Skeletal muscle cell (primary cell): Measurements from ENCODE around the gene AARS2.
"Not testable (repeated sequence)": the region's sequence is repeated elsewhere in the genome, so short reads cannot be mapped to it uniquely, and the experiment has no call there.

Source experiments
- DNase-seq: peaks from one replicate; pipeline ENCODE4 v3.0.0-alpha.2; 2010; ENCODE audit warnings: low read depth
- H3K4me3 ChIP-seq: 2 replicates; pipeline ENCODE4 v1.5.1; 2011; ENCODE audit warnings: low read depth, mild to moderate bottlenecking, control low read depth, low read length, moderate library complexity

The AARS2 gene

DNA sequence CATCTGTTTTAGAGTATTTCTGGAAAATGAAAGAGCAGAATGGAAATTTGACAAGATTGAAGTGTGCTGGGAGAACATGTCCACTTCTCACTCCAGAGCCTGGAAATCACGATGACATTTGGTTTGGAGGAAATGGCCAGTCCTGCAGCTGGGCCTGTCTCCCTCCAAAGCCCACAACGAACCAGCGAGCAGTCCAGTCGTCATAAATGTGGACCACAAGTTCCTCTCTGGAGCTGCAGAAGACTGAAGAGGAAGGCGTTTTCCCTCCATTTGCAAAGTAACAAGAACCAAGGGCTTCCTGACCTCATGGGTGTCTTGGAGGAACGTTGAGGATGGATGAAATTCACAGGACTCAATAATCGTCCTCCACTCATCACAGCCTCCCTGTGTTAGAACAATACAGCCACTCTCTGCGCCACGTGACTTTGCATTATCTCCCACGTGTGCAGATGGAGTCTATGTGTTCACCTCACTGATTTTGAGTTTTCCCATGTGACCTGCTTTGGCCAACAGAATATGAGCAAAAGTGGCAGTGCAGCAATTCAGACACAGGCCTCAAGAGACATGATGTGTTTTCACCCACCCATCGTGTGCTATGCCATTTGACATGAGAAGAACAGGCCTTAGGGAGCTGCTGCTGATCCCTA, 20.2 kb upstream of the AARS2 start:
- DNase-seq, result no peak
- no peak overlapping the region for H3K4me3 ChIP-seq

DNA sequence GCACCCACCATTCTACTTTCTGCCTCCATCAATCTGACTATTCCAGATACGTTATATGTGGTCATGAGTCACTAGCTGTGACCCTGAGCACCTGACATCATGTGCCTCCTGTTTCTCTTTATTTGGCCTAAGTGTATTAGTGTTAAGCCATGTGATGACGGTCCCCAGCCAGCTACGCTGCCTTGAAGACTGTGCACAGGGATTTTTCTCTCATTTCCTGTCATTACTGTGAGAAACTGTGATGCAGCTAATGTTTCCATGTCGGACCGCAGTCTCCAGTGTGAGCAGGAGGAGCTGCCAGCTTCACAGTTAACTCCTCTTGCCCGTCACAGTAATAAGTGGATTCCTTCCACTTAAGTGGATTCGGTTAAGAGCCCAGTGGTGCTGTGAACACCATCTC, 19.4 kb upstream of the AARS2 start:
- H3K4me3 ChIP-seq, result no peak overlapping the region
- no peak for DNase-seq

GRCh38 chr6:44329858-44330257, 16.7 kb upstream of the AARS2 start:
- no peak overlapping the region for H3K4me3 ChIP-seq
- no peak for DNase-seq

GRCh38 chr6:44328203-44328602, 15.1 kb upstream of the AARS2 start:
- not testable (repeated sequence) for DNase-seq

DNA sequence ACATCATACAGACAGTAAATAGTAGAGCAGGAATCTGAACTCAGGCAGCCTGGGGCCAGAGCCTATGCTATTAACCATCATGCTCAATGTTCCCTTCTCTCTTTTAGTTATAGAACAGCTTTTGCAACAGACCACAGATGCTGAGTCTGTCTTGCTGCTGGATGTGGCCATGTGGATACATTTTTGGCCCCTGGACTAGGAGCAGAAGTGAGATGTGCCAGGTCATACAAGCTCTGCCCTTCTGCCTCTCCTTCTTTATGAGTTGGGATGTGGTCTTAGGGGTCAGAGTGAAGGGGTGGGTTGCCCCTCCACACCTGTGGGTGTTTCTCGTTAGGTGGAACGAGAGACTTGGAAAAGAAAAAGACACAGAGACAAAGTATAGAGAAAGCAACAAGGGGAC, 14.6 kb upstream of the AARS2 start:
- no peak overlapping the region for H3K4me3 ChIP-seq
- DNase-seq, result no peak

More at GRCh38 chr6:44328203-44328602, 15.1 kb upstream of the AARS2 start:
- H3K4me3 ChIP-seq, result not testable (repeated sequence)

GRCh38 chr6:44327096-44327495, 13.9 kb upstream of the AARS2 start:
- no peak overlapping the region for H3K4me3 ChIP-seq
- no peak for DNase-seq

DNA sequence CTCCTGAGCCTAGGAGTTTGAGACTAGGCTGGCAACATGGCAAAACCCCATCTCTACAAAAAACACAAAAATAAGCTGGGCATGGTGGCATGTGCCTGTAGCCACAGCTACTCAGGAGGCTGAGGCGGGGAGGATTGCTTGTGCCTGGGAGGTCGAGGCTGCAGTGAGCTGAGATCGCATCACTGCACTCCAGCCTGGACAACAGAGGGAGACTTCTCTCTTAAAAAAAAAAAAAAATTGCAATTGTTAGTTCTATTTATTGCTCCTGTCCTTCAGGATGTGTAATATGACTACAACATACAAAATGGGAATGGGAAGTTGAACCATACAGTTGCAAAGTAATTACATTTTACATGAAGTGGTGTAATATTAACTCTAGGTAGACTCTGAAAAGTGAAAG, 8.1 kb upstream of the AARS2 start:
- no peak for DNase-seq
- H3K4me3 ChIP-seq, result no peak overlapping the region

DNA sequence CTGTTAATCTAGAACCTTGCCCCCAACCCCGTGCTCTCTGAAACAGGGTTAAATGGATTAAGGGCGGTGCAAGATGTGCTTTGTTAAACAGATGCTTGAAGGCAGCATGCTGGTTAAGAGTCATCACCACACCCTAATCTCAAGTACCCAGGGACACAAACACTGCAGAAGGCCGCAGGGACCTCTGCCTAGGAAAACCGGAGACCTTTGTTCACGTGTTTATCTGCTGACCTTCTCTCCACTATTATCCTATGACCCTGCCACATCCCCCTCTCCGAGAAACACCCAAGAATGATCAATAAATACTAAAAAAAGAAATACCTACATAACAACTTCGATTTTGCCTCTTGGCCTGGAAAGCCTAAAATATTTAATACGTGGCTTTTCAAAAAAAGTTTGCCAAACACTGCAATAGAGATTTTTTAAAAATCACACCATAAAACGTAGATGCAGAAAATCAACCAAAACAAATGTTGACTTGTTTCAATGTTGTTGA, 4.0 kb upstream of the AARS2 start:
- H3K4me3 ChIP-seq, DNase-seq: not testable (repeated sequence)

- H3K4me3 ChIP-seq, result no peak overlapping the region
- DNase-seq, result no peak
Observed at GRCh38 chr6:44316481-44316880, 3.3 kb upstream of the AARS2 start.

GRCh38 chr6:44315951-44316350, 2.8 kb upstream of the AARS2 start:
- DNase-seq, result no peak
- H3K4me3 ChIP-seq, result no peak overlapping the region

GRCh38 chr6:44315516-44315915, 2.4 kb upstream of the AARS2 start:
- no peak overlapping the region for H3K4me3 ChIP-seq
- DNase-seq, result no peak

- not testable (repeated sequence) for DNase-seq, H3K4me3 ChIP-seq
Observed at GRCh38 chr6:44314657-44315056, 1.5 kb upstream of the AARS2 start.

DNA sequence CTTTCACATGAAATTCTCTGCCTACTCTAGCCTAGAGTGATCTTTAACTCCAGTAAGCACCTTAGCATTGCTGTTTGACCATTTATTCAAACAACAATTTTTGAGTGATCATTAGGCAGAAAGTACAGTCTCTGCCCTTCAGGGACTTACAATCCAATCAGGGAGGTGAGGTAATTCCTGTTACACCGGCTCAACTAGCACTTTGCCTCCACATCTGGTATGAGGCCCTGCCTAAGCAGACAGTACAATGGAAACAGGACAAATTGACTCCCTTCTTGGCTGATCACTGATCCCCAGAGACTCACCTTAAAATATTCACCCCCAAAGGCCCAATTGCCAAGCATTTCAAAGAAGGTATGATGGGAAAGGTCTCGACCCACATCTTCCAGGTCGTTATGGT, 1.4 kb downstream of the AARS2 start:
- H3K4me3 ChIP-seq, result no peak overlapping the region

DNA sequence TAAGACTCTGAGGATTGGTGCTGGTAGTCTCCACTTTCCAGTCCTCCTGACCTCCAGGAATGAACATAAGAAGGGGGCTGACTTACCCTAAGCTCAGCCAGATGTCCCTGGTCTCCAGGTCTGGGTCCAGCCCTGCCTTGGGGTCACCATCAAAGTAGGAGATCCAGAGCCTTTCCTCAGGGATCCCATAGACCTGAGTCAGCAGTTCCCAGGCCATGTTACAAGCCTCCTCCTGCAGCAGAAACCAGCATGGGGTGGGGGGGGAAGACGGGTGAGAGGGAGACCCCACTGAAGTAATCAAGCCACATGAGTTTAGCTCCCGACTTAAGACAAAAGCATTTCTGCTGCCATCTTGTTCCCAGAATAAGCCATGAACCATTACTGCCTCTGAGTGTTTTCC, 1.8 kb downstream of the AARS2 start:
- no peak overlapping the region for H3K4me3 ChIP-seq
- DNase-seq, result no peak

More for the DNA sequence above, 1.4 kb downstream of the AARS2 start:
- no peak for DNase-seq

DNA sequence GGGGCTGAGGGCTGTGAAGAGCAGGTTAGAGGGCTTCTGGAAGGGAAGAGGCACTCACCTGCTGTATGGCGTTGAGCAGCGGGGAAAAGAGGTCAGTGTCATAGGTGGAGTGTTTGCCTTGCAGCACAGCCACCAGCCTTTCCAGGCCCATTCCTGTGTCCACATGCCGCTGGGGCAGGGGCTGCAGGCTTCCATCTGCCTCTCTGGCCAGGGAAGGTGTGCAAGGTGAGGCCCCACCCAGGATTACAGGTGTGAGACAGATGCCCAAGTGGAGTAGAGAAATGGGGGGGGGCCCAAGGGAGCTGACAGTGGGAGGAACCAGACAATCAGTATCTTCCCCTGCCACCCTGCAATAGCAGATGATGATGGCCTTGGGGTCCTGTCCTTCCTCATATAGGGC, 2.9 kb downstream of the AARS2 start:
- H3K4me3 ChIP-seq, result no peak overlapping the region
- no peak for DNase-seq

- DNase-seq, result no peak
- no peak overlapping the region for H3K4me3 ChIP-seq
Observed at GRCh38 chr6:44309631-44310030, 3.5 kb downstream of the AARS2 start.

- peak; percentile 45 for DNase-seq
- no peak overlapping the region for H3K4me3 ChIP-seq
Observed at GRCh38 chr6:44309092-44309491, 4.1 kb downstream of the AARS2 start.

DNA sequence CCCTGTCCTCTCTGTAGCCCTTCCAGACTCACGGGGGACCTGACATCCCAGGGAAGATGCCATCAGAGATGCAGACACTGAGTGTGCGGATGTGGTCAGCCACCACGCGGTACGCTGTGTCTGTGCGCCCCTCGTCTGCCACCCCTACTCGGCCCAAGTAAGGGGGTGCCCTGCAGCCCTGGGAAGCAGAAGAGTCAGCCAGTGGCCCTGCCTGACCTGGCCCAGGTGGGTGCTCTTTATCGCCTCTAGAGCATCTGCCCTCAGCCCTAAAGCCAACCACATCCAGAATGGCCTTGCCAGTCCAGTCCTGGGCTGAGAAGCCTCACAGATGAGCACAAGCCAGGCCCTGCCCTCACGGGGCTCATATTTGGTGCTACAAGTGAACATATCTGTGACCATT, 5.9 kb downstream of the AARS2 start:
- H3K4me3 ChIP-seq, result no peak overlapping the region
- no peak for DNase-seq

GRCh38 chr6:44306710-44307109, 6.4 kb downstream of the AARS2 start:
- no peak overlapping the region for H3K4me3 ChIP-seq
- DNase-seq, result no peak

GRCh38 chr6:44305200-44305725, 7.9 kb downstream of the AARS2 start:
- H3K4me3 ChIP-seq, result no peak overlapping the region
- DNase-seq, result no peak
